HL-60 (cell line): ENCODE data around the gene VWA8.

ENCODE experiments used
- CTCF ChIP-seq: IDR thresholded peaks from one replicate; pipeline ENCODE4 v1.5.1; 2011; ENCODE audit warnings: low read length, control low read depth, inconsistent platforms; ENCODE audit not compliant: insufficient read depth
- POLR2AphosphoS5 ChIP-seq: IDR thresholded peaks from 2 replicates; pipeline ENCODE4 v1.6.1; 2012; ENCODE audit warnings: low read depth
- REST ChIP-seq: IDR thresholded peaks from 2 replicates; pipeline ENCODE4 v1.6.1; 2012; ENCODE audit warnings: low read depth; ENCODE audit not compliant: insufficient replicate concordance

- no peak for TF ChIP-seq REST
- TF ChIP-seq CTCF = no peak
- no peak for TF ChIP-seq POLR2AphosphoS5
These were observed 29.6 kb downstream of the VWA8 start for GRCh38 chr13:41931337-41931736.
